Measurements from ENCODE around the gene MMGT1.

DNA sequence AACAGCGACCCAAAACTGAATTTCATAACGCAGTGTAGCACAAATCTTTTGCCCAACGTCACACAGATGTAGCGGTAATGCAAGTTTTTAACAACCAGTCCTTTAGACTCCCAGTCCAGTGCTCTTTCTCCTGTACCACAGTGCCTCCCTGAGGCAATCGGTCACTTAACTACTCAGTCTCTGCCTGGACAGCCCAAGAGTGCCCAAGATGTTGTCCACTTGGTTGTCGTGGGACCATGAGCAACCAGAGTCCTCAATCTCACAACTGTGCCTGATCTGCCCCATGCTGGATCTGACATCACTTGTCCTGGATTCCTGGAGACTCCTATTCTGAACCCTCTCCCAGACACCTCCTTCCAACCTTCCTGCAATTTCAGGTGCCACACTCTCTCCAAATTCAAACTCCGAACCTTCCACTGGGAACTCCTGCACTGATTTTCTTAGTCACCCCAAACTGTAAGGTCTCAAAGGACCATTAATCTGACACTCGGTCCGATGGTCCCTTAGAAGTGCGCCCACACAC, 702 bp downstream of the MMGT1 start:
- TF ChIP-seq, protein P1, sequence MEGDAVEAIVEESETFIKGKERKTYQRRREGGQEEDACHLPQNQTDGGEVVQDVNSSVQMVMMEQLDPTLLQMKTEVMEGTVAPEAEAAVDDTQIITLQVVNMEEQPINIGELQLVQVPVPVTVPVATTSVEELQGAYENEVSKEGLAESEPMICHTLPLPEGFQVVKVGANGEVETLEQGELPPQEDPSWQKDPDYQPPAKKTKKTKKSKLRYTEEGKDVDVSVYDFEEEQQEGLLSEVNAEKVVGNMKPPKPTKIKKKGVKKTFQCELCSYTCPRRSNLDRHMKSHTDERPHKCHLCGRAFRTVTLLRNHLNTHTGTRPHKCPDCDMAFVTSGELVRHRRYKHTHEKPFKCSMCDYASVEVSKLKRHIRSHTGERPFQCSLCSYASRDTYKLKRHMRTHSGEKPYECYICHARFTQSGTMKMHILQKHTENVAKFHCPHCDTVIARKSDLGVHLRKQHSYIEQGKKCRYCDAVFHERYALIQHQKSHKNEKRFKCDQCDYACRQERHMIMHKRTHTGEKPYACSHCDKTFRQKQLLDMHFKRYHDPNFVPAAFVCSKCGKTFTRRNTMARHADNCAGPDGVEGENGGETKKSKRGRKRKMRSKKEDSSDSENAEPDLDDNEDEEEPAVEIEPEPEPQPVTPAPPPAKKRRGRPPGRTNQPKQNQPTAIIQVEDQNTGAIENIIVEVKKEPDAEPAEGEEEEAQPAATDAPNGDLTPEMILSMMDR (IDR thresholded peaks at IDR 0.05; ENCODE audit: insufficient read depth, low read depth, low read length), result no peak
- TF ChIP-seq EZH2 (IDR thresholded peaks at IDR 0.05; ENCODE audit: insufficient read depth, low read length), result no peak

Data from astrocyte (in vitro differentiated cells and primary cell).